ENCODE results near the gene AOAH. TPM values are rescaled to one million over a fixed set of nuclear protein-coding genes. Genes with fewer than 3 reads are reported as not detected.

AOAH gene
- total RNA-seq: not detected in 2 replicates

GRCh38 chr7:36723951-36724664 is at the start of gene AOAH:
AOAH (minus strand) TSS chr7:36724494; CDS start chr7:36724148, 346 bp downstream.

All from aortic smooth muscle cell (primary cell).